Ovary (tissue), 3 donors: ENCODE measurements around the gene GBF1.

Experiments
- CTCF ChIP-seq, 3 donors: fragments of 450-650 bp in 2 of 3; fragments of 200-600 bp in 1 of 3; IDR thresholded peaks; one replicate each; pipeline versions ENCODE4 v1.5.1 to v1.8.0; 2016 to 2022; ENCODE audit warnings: antibody characterized with exemption in 3 of 3, mild to moderate bottlenecking in 1 of 3
- EP300 ChIP-seq: sonication (generic); formaldehyde crosslinking; IDR thresholded peaks from one replicate; pipeline ENCODE4 v1.6.1; 2017; ENCODE audit warnings: antibody characterized with exemption
- donor health status: DM: no; HTN: no; CAD: no.

- TF ChIP-seq CTCF (IDR thresholded peaks at IDR 0.05) = no peak
- no peak for TF ChIP-seq EP300
Measured at GRCh38 chr10:102401735-102402511, 156.6 kb downstream of the GBF1 start.
